ENCODE results near the gene VWA2. TPM values are rescaled to one million over a fixed set of nuclear protein-coding genes. Genes with fewer than 3 reads are reported as not detected.

VWA2 gene
- total RNA-seq (2021; fragmentation: NEBNext Ultra II Directional; extraction: Animal tissue kit (Norgen Biotek cat#: 25700)): under 1 TPM in 1 of 6 experiments, not detected in 5; 0.07 TPM
- long read RNA-seq: 0 reads

- no peaks in the 10 kb centered on the region for H3K36me3 Mint-ChIP-seq (ENCODE audit: low read depth)
- no peaks in the 10 kb centered on the region for H3K4me1 Mint-ChIP-seq (ENCODE audit: low read depth)
- H3K27ac Mint-ChIP-seq: no peak within 1 kb of the TSS
- H3K27me3 Mint-ChIP-seq (ENCODE audit: insufficient read depth): peaks cover 62% of the 10 kb centered on the region
- no peak for TF ChIP-seq CTCF (IDR thresholded peaks at IDR 0.05)
- H3K9me3 Mint-ChIP-seq: no peaks in the 10 kb centered on the region
- no peak for DNase-seq
- H3K4me3 Mint-ChIP-seq: no peak within 1 kb of the TSS
Measured at GRCh38 chr10:114239117-114239993, at the start of gene VWA2. Gene VWA2, plus strand, starts transcription at chr10:114239254. Its CDS starts 9,460 bp downstream, at chr10:114248714.

- H3K4me3 Mint-ChIP-seq: no peak overlapping the region
- no peaks in the 10 kb centered on the region for H3K9me3 Mint-ChIP-seq
- no peaks in the 10 kb centered on the region for H3K4me1 Mint-ChIP-seq (ENCODE audit: low read depth)
- no peak overlapping the region for H3K27ac Mint-ChIP-seq
- peaks cover 14% of the 10 kb centered on the region for H3K27me3 Mint-ChIP-seq (ENCODE audit: insufficient read depth)
- DNase-seq: no peak
- no peaks in the 10 kb centered on the region for H3K36me3 Mint-ChIP-seq (ENCODE audit: low read depth)
- TF ChIP-seq CTCF (IDR thresholded peaks at IDR 0.05): no peak
Measured at GRCh38 chr10:114189700-114190099, 49.4 kb upstream of the VWA2 start.

GRCh38 chr10:114195079-114195478 is 44.0 kb upstream of the VWA2 start:
- no peaks in the 10 kb centered on the region for H3K4me1 Mint-ChIP-seq (ENCODE audit: low read depth)
- H3K27me3 Mint-ChIP-seq (ENCODE audit: insufficient read depth): peaks cover 15% of the 10 kb centered on the region
- no peak overlapping the region for H3K27ac Mint-ChIP-seq
- DNase-seq: no peak
- no peak overlapping the region for H3K4me3 Mint-ChIP-seq
- H3K36me3 Mint-ChIP-seq (ENCODE audit: low read depth): no peaks in the 10 kb centered on the region
- no peak for TF ChIP-seq CTCF (IDR thresholded peaks at IDR 0.05)
- H3K9me3 Mint-ChIP-seq: no peaks in the 10 kb centered on the region

- DNase-seq: no peak
- no peak overlapping the region for H3K4me3 Mint-ChIP-seq
- H3K9me3 Mint-ChIP-seq: no peaks in the 10 kb centered on the region
- H3K4me1 Mint-ChIP-seq (ENCODE audit: low read depth): no peaks in the 10 kb centered on the region
- no peak overlapping the region for H3K27ac Mint-ChIP-seq
- H3K27me3 Mint-ChIP-seq (ENCODE audit: insufficient read depth): peaks cover 29% of the 10 kb centered on the region
- H3K36me3 Mint-ChIP-seq (ENCODE audit: low read depth): no peaks in the 10 kb centered on the region
- TF ChIP-seq CTCF (IDR thresholded peaks at IDR 0.05): no peak
Measured at GRCh38 chr10:114199239-114199638, 39.8 kb upstream of the VWA2 start.

GRCh38 chr10:114202812-114203211 is 36.2 kb upstream of the VWA2 start:
- H3K4me3 Mint-ChIP-seq: no peak overlapping the region
- H3K27me3 Mint-ChIP-seq (ENCODE audit: insufficient read depth): peaks cover 31% of the 10 kb centered on the region
- no peak for DNase-seq
- TF ChIP-seq CTCF (IDR thresholded peaks at IDR 0.05): no peak
- H3K27ac Mint-ChIP-seq: no peak overlapping the region
- no peaks in the 10 kb centered on the region for H3K9me3 Mint-ChIP-seq
- no peaks in the 10 kb centered on the region for H3K36me3 Mint-ChIP-seq (ENCODE audit: low read depth)
- no peaks in the 10 kb centered on the region for H3K4me1 Mint-ChIP-seq (ENCODE audit: low read depth)

Measured in HFFc6 (cell line).